ENCODE results near the gene MRPS2. TPM values are rescaled to one million over a fixed set of nuclear protein-coding genes. Genes with fewer than 3 reads are reported as not detected.
"Not testable (repeated sequence)": the region's sequence is repeated elsewhere in the genome, so short reads cannot be mapped to it uniquely, and the experiment has no call there.

MRPS2 gene
- total RNA-seq, 4 donors from 2014 or later: 26.5 to 47.5 (median 33.1) TPM

GRCh38 chr9:135456436-135457104 is 43.9 kb upstream of the MRPS2 start:
- Histone ChIP-seq H3K36me3 (no peaks in the 10 kb centered on the region), H3K27me3 (no peaks in the 10 kb centered on the region), H3K4me3 (replicated peaks in 1 of 3) (no peak overlapping the region), H3K27ac (no peak overlapping the region), H3K9me3 (no peaks in the 10 kb centered on the region), H3K4me1 (no peaks in the 10 kb centered on the region)
- no peak for TF ChIP-seq POLR2A (IDR thresholded peaks at IDR 0.05)
- no peak for TF ChIP-seq CTCF (IDR thresholded peaks at IDR 0.05)
- intact Hi-C loops (cut with DNase I): no loop called here
- 62 to 67% methylated on average over 19 of the region's 19 CpGs for WGBS, 2 donors
- DNase-seq: no peak

DNA sequence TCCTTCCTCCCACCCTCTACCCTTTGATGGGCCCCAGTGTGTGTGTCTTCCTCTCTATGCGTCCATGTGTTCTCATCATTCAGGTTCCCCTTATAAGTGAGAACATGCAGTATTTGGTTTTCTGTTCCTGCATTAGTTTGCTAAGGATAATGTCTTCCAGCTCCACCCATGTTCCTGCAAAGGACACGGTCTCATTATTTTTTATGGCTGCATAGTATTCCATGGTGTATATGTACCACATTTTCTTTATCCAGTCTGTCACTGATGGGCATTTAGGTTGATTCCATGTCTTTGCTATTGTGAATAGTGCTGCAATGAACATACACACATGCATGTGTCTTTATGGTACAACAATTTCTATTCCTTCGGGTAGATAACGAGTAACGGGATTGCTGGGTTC is 42.0 kb upstream of the MRPS2 start:
- DNase-seq; H3K36me3 ChIP-seq; intact Hi-C loops (cut with DNase I); H3K4me3 ChIP-seq (replicated peaks in 1 of 3); H3K9me3 ChIP-seq; H3K4me1 ChIP-seq; H3K27me3 ChIP-seq; H3K27ac ChIP-seq: not testable (repeated sequence)
- WGBS, 2 donors: 95% methylated on average over 5 of the region's 5 CpGs

- Histone ChIP-seq H3K36me3 (no peaks in the 10 kb centered on the region), H3K4me1 (no peaks in the 10 kb centered on the region), H3K9me3 (no peaks in the 10 kb centered on the region), H3K27me3 (no peaks in the 10 kb centered on the region), H3K27ac (no peak overlapping the region), H3K4me3 (replicated peaks in 1 of 3) (no peak overlapping the region)
- DNase-seq: no peak
- WGBS, 2 donors: 55 to 58% methylated on average over 11 of the region's 11 CpGs
- intact Hi-C loops (cut with DNase I): no loop called here
- TF ChIP-seq POLR2A (IDR thresholded peaks at IDR 0.05) (no peak), CTCF (IDR thresholded peaks at IDR 0.05) (no peak)
Observed at GRCh38 chr9:135461936-135462335, 38.5 kb upstream of the MRPS2 start.

DNA sequence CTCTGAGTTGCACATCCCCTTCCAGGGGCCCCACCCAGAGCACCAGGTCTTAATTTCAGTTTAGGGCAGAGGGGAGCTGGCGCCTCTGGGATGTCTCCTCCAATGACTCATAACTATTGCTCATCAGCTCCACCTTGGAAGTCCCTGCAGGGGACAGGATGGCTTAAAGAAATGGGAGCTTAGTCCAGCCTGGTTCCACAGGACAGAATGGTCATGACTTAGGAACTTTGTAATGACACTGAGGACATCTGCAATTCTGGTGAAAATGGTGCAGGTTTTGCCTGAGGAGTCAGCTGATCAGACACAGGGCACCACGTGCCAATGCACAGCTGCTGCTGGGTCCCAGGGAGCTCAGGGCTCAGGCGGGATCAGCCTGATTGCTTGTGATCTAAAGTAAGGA is 37.3 kb upstream of the MRPS2 start:
- H3K9me3 ChIP-seq: no peaks in the 10 kb centered on the region
- intact Hi-C loops (cut with DNase I): no loop called here
- no peak overlapping the region for H3K27ac ChIP-seq
- 60 to 80% methylated on average over 3 of the region's 3 CpGs for WGBS, 2 donors
- no peaks in the 10 kb centered on the region for H3K4me1 ChIP-seq
- no peak for DNase-seq
- no peaks in the 10 kb centered on the region for H3K27me3 ChIP-seq
- H3K4me3 ChIP-seq (replicated peaks in 1 of 3): no peak overlapping the region
- H3K36me3 ChIP-seq: no peaks in the 10 kb centered on the region
- no peak for TF ChIP-seq CTCF (IDR thresholded peaks at IDR 0.05)
- no peak for TF ChIP-seq POLR2A (IDR thresholded peaks at IDR 0.05)

GRCh38 chr9:135464181-135464580 is 36.3 kb upstream of the MRPS2 start:
- no peak for DNase-seq
- intact Hi-C loops (cut with DNase I): no loop called here
- Histone ChIP-seq H3K4me3 (replicated peaks in 1 of 3) (no peak overlapping the region), H3K27ac (no peak overlapping the region), H3K4me1 (no peaks in the 10 kb centered on the region), H3K36me3 (no peaks in the 10 kb centered on the region), H3K27me3 (no peaks in the 10 kb centered on the region), H3K9me3 (no peaks in the 10 kb centered on the region)
- 92 to 94% methylated on average over 5 to 7 of the region's 7 CpGs for WGBS, 2 donors
- TF ChIP-seq CTCF (IDR thresholded peaks at IDR 0.05): no peak
- TF ChIP-seq POLR2A (IDR thresholded peaks at IDR 0.05): no peak
